Right atrium auricular region (tissue), 2 donors: ENCODE data around the gene SLC37A3. TPM values are rescaled to one million over a fixed set of nuclear protein-coding genes. Genes with fewer than 3 reads are reported as not detected.
A peak's percentile ranks its signal among the peaks of the same experiment; 100 is the strongest.

Experiments used
- DNase-seq: peaks from one replicate; pipeline ENCODE4 v3.0.0-alpha.2; 2019; ENCODE audit warnings: low spot score
- H3K27ac ChIP-seq, 2 donors: fragments of 200-600 bp; sonication (generic); 1 replicate in 1 of 2; 2 replicates in 1 of 2; pipeline ENCODE4 v1.5.1; 2016 to 2019
- H3K27me3 ChIP-seq, 2 donors: fragments of 200-600 bp; sonication (generic); one replicate each; pipeline versions ENCODE4 v1.5.1 to v1.6.0; 2017 to 2019
- H3K36me3 ChIP-seq: fragments of 200-600 bp; sonication (generic); one replicate; pipeline ENCODE4 v1.5.1; 2016
- H3K4me1 ChIP-seq, 2 donors: fragments of 200-600 bp; sonication (generic); one replicate each; pipeline versions ENCODE4 v1.5.1 to v1.6.0; 2017 to 2019
- H3K4me3 ChIP-seq, 2 donors: fragments of 200-600 bp; sonication (generic); 1 replicate in 1 of 2; 2 replicates in 1 of 2; pipeline ENCODE4 v1.5.1; 2017 to 2019; ENCODE audit warnings: mild to moderate bottlenecking in 1 of 2, moderate library complexity in 1 of 2
- H3K9me3 ChIP-seq, 2 donors: fragments of 200-600 bp; sonication (generic); one replicate each; pipeline ENCODE4 v1.5.1; 2019
- CTCF ChIP-seq, 2 donors: fragments of 200-600 bp; sonication (generic); IDR thresholded peaks; one replicate each; pipeline ENCODE4 v1.5.1; 2019; ENCODE audit warnings: antibody characterized with exemption in 2 of 2
- total RNA-seq, 2 donors: library from RNA; depleted of rRNA; stranded (reverse); fragments of >200 nt; gene quantifications; one replicate each; pipeline ENCODE4 v1.1.0, GENCODE V29; 2016

SLC37A3 gene
- total RNA-seq, 2 donors from 2014 or later = 20.1 to 26.6 TPM

DNA sequence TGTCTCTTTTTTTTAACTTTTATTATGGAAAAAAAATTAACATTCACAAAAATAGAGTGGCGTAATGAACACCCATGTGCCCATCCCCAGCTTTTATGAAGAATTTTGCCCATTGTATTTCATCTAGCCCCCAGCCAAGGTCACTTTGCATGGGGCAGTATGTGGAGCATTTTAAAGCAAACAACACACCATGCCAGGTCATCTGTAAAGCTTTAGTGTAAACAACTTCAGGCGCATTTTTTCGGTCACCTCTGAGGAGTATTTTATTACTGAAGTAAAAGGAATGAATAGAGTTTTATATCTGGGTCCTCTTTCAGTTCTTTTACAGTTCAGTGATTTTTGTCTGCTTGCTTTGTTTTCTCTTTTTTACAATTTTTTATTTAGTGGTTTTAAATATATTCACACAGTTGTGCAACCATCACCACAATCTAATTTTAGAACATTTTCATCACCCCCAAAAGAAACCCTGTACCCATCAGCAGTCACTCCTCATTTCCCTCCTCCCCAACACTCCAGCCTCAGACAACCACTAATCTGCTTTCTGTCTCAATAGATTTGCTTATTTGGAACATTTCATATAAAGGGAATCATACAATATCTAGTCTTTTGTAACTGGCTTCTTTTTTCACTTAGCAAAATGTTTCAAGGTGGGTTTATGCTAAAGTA lies 87.9 kb downstream of the SLC37A3 start:
- Histone ChIP-seq H3K27me3 (no peaks in the 10 kb centered on the region), H3K4me3 (no peak overlapping the region), H3K27ac (no peak overlapping the region), H3K4me1 (peaks cover 0 to 9% of the 10 kb centered on the region in 2 donors), H3K9me3 (peaks cover 0 to 15% of the 10 kb centered on the region in 2 donors), H3K36me3 (no peaks in the 10 kb centered on the region)
- no peak for TF ChIP-seq CTCF (IDR thresholded peaks at IDR 0.05)
- no peak for DNase-seq

GRCh38 chr7:140308060-140308459 lies 90.3 kb downstream of the SLC37A3 start:
- Histone ChIP-seq H3K9me3 (peaks cover 0 to 15% of the 10 kb centered on the region in 2 donors), H3K36me3 (no peaks in the 10 kb centered on the region), H3K27ac (no peak overlapping the region), H3K27me3 (no peaks in the 10 kb centered on the region), H3K4me1 (no peaks in the 10 kb centered on the region), H3K4me3 (no peak overlapping the region)
- DNase-seq = no peak
- no peak for TF ChIP-seq CTCF (IDR thresholded peaks at IDR 0.05)

DNA sequence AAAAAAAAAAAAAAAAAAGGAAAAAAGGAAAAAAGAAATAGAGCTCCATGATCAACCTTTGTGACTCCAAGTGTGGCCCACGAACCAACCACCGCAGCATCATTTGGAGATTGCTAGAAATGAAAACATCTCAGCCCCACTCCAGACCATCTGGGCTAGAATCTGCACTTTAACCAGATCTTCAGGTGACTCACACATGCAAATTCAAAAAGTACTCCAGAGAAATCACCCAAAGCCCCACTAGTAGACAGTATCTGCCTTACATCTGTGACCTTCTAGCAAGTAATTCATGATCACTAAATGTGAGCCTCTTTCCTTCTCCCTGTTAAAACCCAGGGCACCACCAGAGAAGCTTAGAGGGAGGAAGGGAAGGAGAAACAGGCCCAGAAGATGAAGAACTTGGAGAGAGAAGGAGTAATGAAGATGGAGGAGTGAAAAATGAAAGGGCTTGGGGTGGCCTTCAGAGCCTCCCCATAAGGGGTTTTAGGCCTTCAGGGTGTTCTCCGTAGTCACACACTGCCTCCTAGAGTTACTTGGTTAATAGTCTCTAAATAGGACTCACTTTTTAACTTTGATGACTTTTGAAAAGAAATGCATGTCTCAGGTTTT lies 94.0 kb downstream of the SLC37A3 start:
- TF ChIP-seq CTCF (IDR thresholded peaks at IDR 0.05) = peak in 1 of 2 donors; percentile 55
- no peak for DNase-seq
- Histone ChIP-seq H3K4me1 (no peaks in the 10 kb centered on the region), H3K36me3 (no peaks in the 10 kb centered on the region), H3K9me3 (no peaks in the 10 kb centered on the region), H3K27ac (no peak overlapping the region), H3K4me3 (no peak overlapping the region), H3K27me3 (no peaks in the 10 kb centered on the region)

GRCh38 chr7:140300243-140301136 lies 97.8 kb downstream of the SLC37A3 start:
- Histone ChIP-seq H3K9me3 (no peaks in the 10 kb centered on the region), H3K27ac (no peak overlapping the region), H3K4me1 (no peaks in the 10 kb centered on the region), H3K27me3 (no peaks in the 10 kb centered on the region), H3K4me3 (no peak overlapping the region), H3K36me3 (no peaks in the 10 kb centered on the region)
- DNase-seq = no peak
- no peak for TF ChIP-seq CTCF (IDR thresholded peaks at IDR 0.05)

DNA sequence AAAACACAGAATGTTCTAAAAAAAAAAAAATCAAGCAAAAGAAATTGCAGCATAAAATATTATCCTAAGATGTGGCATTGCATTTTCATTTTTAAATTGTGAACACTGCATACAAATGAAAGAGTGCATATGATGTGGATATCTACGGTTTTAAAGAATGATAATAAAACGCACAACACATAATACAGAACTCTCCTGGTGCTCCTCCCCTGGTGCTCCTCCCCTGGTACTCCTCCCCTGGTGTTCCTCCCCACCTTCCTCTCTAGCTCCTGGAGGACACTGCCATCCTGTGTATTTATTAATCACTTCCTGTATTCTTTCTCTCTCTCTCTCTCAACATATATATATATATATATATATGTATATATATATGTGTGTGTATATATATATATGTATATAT lies 100.1 kb downstream of the SLC37A3 start:
- Histone ChIP-seq H3K4me1 (no peaks in the 10 kb centered on the region), H3K36me3 (no peaks in the 10 kb centered on the region), H3K4me3 (no peak overlapping the region), H3K27me3 (no peaks in the 10 kb centered on the region), H3K27ac (no peak overlapping the region), H3K9me3 (no peaks in the 10 kb centered on the region)
- TF ChIP-seq CTCF (IDR thresholded peaks at IDR 0.05) = no peak
- no peak for DNase-seq
